C4-2B (cell line): ENCODE results near the gene CCDC61.

Experiments used
- ZFX ChIP-seq: fragments of 450-650 bp; IDR thresholded peaks from 2 replicates; pipeline ENCODE4 v1.6.1; 2017
- TF ChIP-seq, protein P1 (sequence below): fragments of 450-650 bp; conservative IDR thresholded peaks from 2 replicates; pipeline ENCODE4 v1.5.1; 2017; ENCODE audit warnings: mild to moderate bottlenecking

DNA sequence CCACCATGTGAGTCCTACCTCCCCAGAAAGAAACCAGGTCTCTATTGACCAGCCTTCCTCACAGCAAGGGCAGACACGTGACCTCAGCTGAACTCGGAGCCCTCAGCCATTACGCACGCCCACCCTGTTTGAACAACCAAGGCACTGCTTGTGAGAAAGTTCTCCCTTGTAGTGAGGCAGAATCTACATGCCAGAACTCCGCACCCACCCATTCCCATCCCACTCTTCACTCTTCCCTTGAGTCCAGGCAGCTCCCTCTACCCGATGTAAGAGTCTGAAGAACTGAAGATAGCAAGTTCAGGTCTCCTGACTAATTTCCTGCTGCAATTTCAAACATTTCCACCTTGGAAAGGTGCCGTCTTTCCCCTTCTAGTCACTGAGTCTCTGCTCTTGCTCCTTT is 28.0 kb upstream of the CCDC61 start:
- TF ChIP-seq, protein P1, sequence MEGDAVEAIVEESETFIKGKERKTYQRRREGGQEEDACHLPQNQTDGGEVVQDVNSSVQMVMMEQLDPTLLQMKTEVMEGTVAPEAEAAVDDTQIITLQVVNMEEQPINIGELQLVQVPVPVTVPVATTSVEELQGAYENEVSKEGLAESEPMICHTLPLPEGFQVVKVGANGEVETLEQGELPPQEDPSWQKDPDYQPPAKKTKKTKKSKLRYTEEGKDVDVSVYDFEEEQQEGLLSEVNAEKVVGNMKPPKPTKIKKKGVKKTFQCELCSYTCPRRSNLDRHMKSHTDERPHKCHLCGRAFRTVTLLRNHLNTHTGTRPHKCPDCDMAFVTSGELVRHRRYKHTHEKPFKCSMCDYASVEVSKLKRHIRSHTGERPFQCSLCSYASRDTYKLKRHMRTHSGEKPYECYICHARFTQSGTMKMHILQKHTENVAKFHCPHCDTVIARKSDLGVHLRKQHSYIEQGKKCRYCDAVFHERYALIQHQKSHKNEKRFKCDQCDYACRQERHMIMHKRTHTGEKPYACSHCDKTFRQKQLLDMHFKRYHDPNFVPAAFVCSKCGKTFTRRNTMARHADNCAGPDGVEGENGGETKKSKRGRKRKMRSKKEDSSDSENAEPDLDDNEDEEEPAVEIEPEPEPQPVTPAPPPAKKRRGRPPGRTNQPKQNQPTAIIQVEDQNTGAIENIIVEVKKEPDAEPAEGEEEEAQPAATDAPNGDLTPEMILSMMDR, result no peak
- TF ChIP-seq ZFX, result no peak
